Measurements from ENCODE around the gene KRT14. TPM values are rescaled to one million over a fixed set of nuclear protein-coding genes. Genes with fewer than 3 reads are reported as not detected.

Gene KRT14
- total and polyA plus RNA-seq, 2 of the 4 experiments (the other 2 are of a cell fraction), result not detected

GRCh38 chr17:41585301-41586056 lies 1.2 kb downstream of the KRT14 start:
- no peak overlapping the region for H3K14ac ChIP-seq (replicated peaks; ENCODE audit: low read depth, low read length)
- ATAC-seq (ENCODE audit: low read depth) (no peak), DNase-seq (no peak)
- H4K91ac ChIP-seq (ENCODE audit: insufficient read depth, low read depth, low read length), result no peak overlapping the region
- no peak overlapping the region for H3K27ac ChIP-seq (ENCODE audit: insufficient read depth, low read length)
- no peak overlapping the region for H2AK5ac ChIP-seq (ENCODE audit: low read depth, low read length)
- no TSS peak for BruUV-seq (replicated peaks)
- dilution Hi-C loops (cut with HindIII; ENCODE audit: low sequenced_read_pairs, unreplicated experiment), result no loop called here
- H2BK120ac ChIP-seq (ENCODE audit: low read depth, low read length), result no peak overlapping the region
- ChIA-PET POLR2A (ENCODE audit: unreplicated experiment) (no interaction called here), CTCF (no interaction called here)
- H3K9me3 ChIP-seq (ENCODE audit: control insufficient read depth, insufficient read depth, low read length), result no peaks in the 10 kb centered on the region
- H3K4me1 ChIP-seq (ENCODE audit: control insufficient read depth, insufficient read depth, low read length), result no peaks in the 10 kb centered on the region
- intact Hi-C loops (cut with micrococcal nuclease), result no loop called here
- no peak overlapping the region for H2BK5ac ChIP-seq (ENCODE audit: low read depth, low read length, poor library complexity, severe bottlenecking)
- no peak overlapping the region for H2BK15ac ChIP-seq (ENCODE audit: low read depth, low read length)
- no peaks in the 10 kb centered on the region for H3K9me1 ChIP-seq (ENCODE audit: insufficient read depth, low read length)
- no peak overlapping the region for H3K4ac ChIP-seq (ENCODE audit: low read depth, low read length)
- no peak overlapping the region for H3K56ac ChIP-seq (ENCODE audit: extremely low read depth, insufficient read depth, low read length)
- no peaks in the 10 kb centered on the region for H3K79me1 ChIP-seq (ENCODE audit: low read depth in 1 of 2, low read length in 2 of 2)
- no peak overlapping the region for H3K9ac ChIP-seq (ENCODE audit: low read depth, low read length)
- no peak for TF ChIP-seq RAD21 (IDR thresholded peaks at IDR 0.05; ENCODE audit: low read length)
- no peak for TF ChIP-seq USF2 (IDR thresholded peaks at IDR 0.05; ENCODE audit: low read depth, low read length)
- TF ChIP-seq POLR2A (IDR thresholded peaks at IDR 0.05; ENCODE audit: low read depth, low read length), result no peak
- no peak for TF ChIP-seq CTCF (conservative IDR thresholded peaks at IDR 0.05; ENCODE audit: low read depth, low read length)
- no peak for TF ChIP-seq NFE2L2 (IDR thresholded peaks at IDR 0.05; ENCODE audit: low read depth, low read length)
- TF ChIP-seq ELK1 (IDR thresholded peaks at IDR 0.05; ENCODE audit: borderline replicate concordance, low read depth, low read length), result no peak
- no peak for TF ChIP-seq BHLHE40 (IDR thresholded peaks at IDR 0.05; ENCODE audit: low read depth, low read length)
- no peak for TF ChIP-seq CHD1 (IDR thresholded peaks at IDR 0.05; ENCODE audit: low read depth, low read length)
- H3K36me3 ChIP-seq (ENCODE audit: control insufficient read depth, insufficient read depth, low read length), result no peaks in the 10 kb centered on the region
- H3K18ac ChIP-seq (ENCODE audit: low read depth, low read length), result no peak overlapping the region
- no peak overlapping the region for H3K4me2 ChIP-seq (ENCODE audit: low read depth, low read length)
- H3K27me3 ChIP-seq (ENCODE audit: control insufficient read depth, insufficient read depth, low read length), result peaks cover 41% of the 10 kb centered on the region
- no peak overlapping the region for H4K8ac ChIP-seq (ENCODE audit: low read depth in 2 of 2, low read length in 2 of 2)
- H4K5ac ChIP-seq (ENCODE audit: low read depth, low read length), result no peak overlapping the region
- H2AFZ ChIP-seq (replicated peaks; ENCODE audit: low read length, poor library complexity), result no peak overlapping the region
- H2BK20ac ChIP-seq (ENCODE audit: low read depth, low read length), result no peak overlapping the region
- no peak overlapping the region for H2AK9ac ChIP-seq (replicated peaks; ENCODE audit: low read depth, low read length, poor library complexity)
- no peaks in the 10 kb centered on the region for H4K20me1 ChIP-seq (ENCODE audit: insufficient read depth, low read length)
- no peak overlapping the region for H3K23ac ChIP-seq (ENCODE audit: low read depth, low read length)
- no CpG with 5 or more reads among the region's 5 CpGs for WGBS, 2 experiments (ENCODE audit: extremely low coverage in 2 of 2, insufficient read length in 1 of 2)
- in situ Hi-C loops (cut with MboI; ENCODE audit: low sequenced_read_pairs), result no loop called here
- no peak overlapping the region for H3K4me3 ChIP-seq (ENCODE audit: insufficient read depth, low read depth, low read length)

All from IMR-90 (cell line).